SU-DHL-6 (cell line): Measurements from ENCODE around the gene SRBD1.

ENCODE experiments used
- H2AFZ ChIP-seq: fragments of 200-600 bp; sonication (generic); 2 replicates; pipeline ENCODE4 v1.6.1; 2014; ENCODE audit warnings: low read depth, mild to moderate bottlenecking, moderate library complexity, mixed read lengths, antibody characterized with exemption, low read length; ENCODE audit not compliant: severe bottlenecking
- H3F3A ChIP-seq: fragments of 200-600 bp; shearing (Covaris generic); 2 replicates; pipeline ENCODE4 v1.6.0; 2016; ENCODE audit warnings: antibody characterized with exemption, mild to moderate bottlenecking; ENCODE audit not compliant: insufficient read depth
- H3K27ac ChIP-seq: fragments of 200-600 bp; sonication (generic); 2 replicates; pipeline ENCODE4 v1.5.1; 2016; ENCODE audit warnings: low read depth, mild to moderate bottlenecking, low read length, moderate library complexity, mixed read lengths
- H3K27me3 ChIP-seq: fragments of 200-600 bp; sonication (generic), shearing (Covaris generic); 2 replicates; pipeline ENCODE4 v1.6.0; 2014; ENCODE audit warnings: mild to moderate bottlenecking, low read length
- H3K36me3 ChIP-seq: fragments of 200-600 bp; sonication (generic); 2 replicates; pipeline ENCODE4 v1.6.1; 2014; ENCODE audit warnings: mild to moderate bottlenecking, low read length, mixed read lengths
- H3K4me2 ChIP-seq: fragments of 300-600, 200-600 bp; shearing (Covaris generic), sonication (generic); 2 replicates; pipeline ENCODE4 v1.6.0; 2014; ENCODE audit warnings: low read length, low read depth, mild to moderate bottlenecking; ENCODE audit not compliant: poor library complexity, severe bottlenecking
- H3K4me3 ChIP-seq: fragments of 200-600 bp; sonication (generic); 2 replicates; pipeline ENCODE4 v1.5.1; 2014; ENCODE audit warnings: antibody characterized with exemption, low read length, mild to moderate bottlenecking, mixed read lengths; ENCODE audit not compliant: insufficient read depth, poor library complexity, severe bottlenecking
- H3K79me2 ChIP-seq: fragments of 200-600 bp; sonication (generic); 2 replicates; pipeline ENCODE4 v1.6.1; 2014; ENCODE audit warnings: mild to moderate bottlenecking, low read length, moderate library complexity; ENCODE audit not compliant: insufficient read depth
- H3K9ac ChIP-seq: fragments of 200-600 bp; sonication (generic); 2 replicates; pipeline ENCODE4 v1.7.0; 2014; ENCODE audit warnings: mild to moderate bottlenecking, low read length
- H3K9me2 ChIP-seq: fragments of 200-600 bp; sonication (generic); replicated peaks from 2 replicates; pipeline ENCODE4 v1.6.1; 2014; ENCODE audit warnings: low read length; ENCODE audit not compliant: insufficient read depth
- H3K9me3 ChIP-seq: fragments of 200-600 bp; sonication (generic); 2 replicates; pipeline ENCODE4 v1.6.1; 2014; ENCODE audit warnings: low read length, mixed read lengths; ENCODE audit not compliant: insufficient read depth
- H4K20me1 ChIP-seq: fragments of 200-600 bp; sonication (generic); 2 replicates; pipeline ENCODE4 v1.6.1; 2014; ENCODE audit warnings: low read depth, mild to moderate bottlenecking, antibody characterized with exemption, low read length, moderate library complexity, mixed read lengths
- CTCF ChIP-seq: fragments of 200-600 bp; sonication (generic); IDR thresholded peaks from one replicate; pipeline ENCODE4 v1.5.1; 2017; ENCODE audit warnings: antibody characterized with exemption, mild to moderate bottlenecking, low read length, moderate library complexity; ENCODE audit not compliant: insufficient read depth, poor library complexity, severe bottlenecking
- EZH2phosphoT487 ChIP-seq: fragments of 200-600 bp; sonication (generic), shearing (Covaris generic); conservative IDR thresholded peaks from 2 replicates; pipeline ENCODE4 v1.6.1; 2018; ENCODE audit warnings: mild to moderate bottlenecking, antibody characterized with exemption, low read length, moderate library complexity, mixed read lengths

SRBD1 gene

GRCh38 chr2:45497355-45497754, 113.7 kb downstream of the SRBD1 start:
- Histone ChIP-seq H3K4me2 (no peak overlapping the region), H3K36me3 (no peaks in the 10 kb centered on the region), H3K27me3 (no peaks in the 10 kb centered on the region)

GRCh38 chr2:45496869-45497268, 114.2 kb downstream of the SRBD1 start:
- Histone ChIP-seq H3K27me3 (no peaks in the 10 kb centered on the region), H2AFZ (no peak overlapping the region), H3K9ac (no peak overlapping the region)

More at GRCh38 chr2:45497355-45497754, 113.7 kb downstream of the SRBD1 start:
- Histone ChIP-seq H2AFZ (no peak overlapping the region), H3K79me2 (no peaks in the 10 kb centered on the region), H3K9me2 (no peaks in the 10 kb centered on the region), H3F3A (no peaks in the 10 kb centered on the region; the same call in 1 of the 2 replicates), H3K9me3 (no peaks in the 10 kb centered on the region), H3K9ac (no peak overlapping the region), H4K20me1 (no peaks in the 10 kb centered on the region), H3K4me3 (no peak overlapping the region), H3K27ac (no peak overlapping the region)
- no peak for TF ChIP-seq EZH2phosphoT487
- no peak for TF ChIP-seq CTCF

GRCh38 chr2:45494978-45495293, 116.1 kb downstream of the SRBD1 start:
- Histone ChIP-seq H3K9ac (no peak overlapping the region), H2AFZ (no peak overlapping the region), H3K9me3 (no peaks in the 10 kb centered on the region)

More at GRCh38 chr2:45496869-45497268, 114.2 kb downstream of the SRBD1 start:
- no peaks in the 10 kb centered on the region for H3K9me2 ChIP-seq
- H3K79me2 ChIP-seq: no peaks in the 10 kb centered on the region
- H3K4me3 ChIP-seq: no peak overlapping the region
- no peaks in the 10 kb centered on the region for H3K36me3 ChIP-seq
- H3K9me3 ChIP-seq: no peaks in the 10 kb centered on the region
- no peaks in the 10 kb centered on the region; the same call in 1 of the 2 replicates for H3F3A ChIP-seq
- H3K27ac ChIP-seq: no peak overlapping the region
- no peaks in the 10 kb centered on the region for H4K20me1 ChIP-seq
- TF ChIP-seq CTCF: no peak
- TF ChIP-seq EZH2phosphoT487: no peak
- no peak overlapping the region for H3K4me2 ChIP-seq

More at GRCh38 chr2:45494978-45495293, 116.1 kb downstream of the SRBD1 start:
- Histone ChIP-seq H4K20me1 (no peaks in the 10 kb centered on the region), H3K27me3 (no peaks in the 10 kb centered on the region), H3K79me2 (no peaks in the 10 kb centered on the region), H3K36me3 (no peaks in the 10 kb centered on the region), H3K4me3 (no peak overlapping the region), H3K27ac (no peak overlapping the region), H3F3A (no peaks in the 10 kb centered on the region; the same call in 1 of the 2 replicates), H3K9me2 (no peaks in the 10 kb centered on the region), H3K4me2 (no peak overlapping the region)
- TF ChIP-seq CTCF (no peak), EZH2phosphoT487 (no peak)
